PFSK-1 (cell line): Measurements from ENCODE around the gene MAX.

ENCODE experiments used
- POLR2AphosphoS5 ChIP-seq: IDR thresholded peaks from 2 replicates; pipeline ENCODE4 v1.6.1; 2012; ENCODE audit warnings: low read depth, mild to moderate bottlenecking, control low read depth, low read length, moderate library complexity
- REST ChIP-seq, 2 experiments: IDR thresholded peaks; 2 replicates each; pipeline versions ENCODE4 v1.6.1 to v1.8.0; 2011 to 2012; ENCODE audit warnings: low read depth in 2 of 2, low read length in 2 of 2, control low read depth in 1 of 2, inconsistent platforms in 1 of 2, mild to moderate bottlenecking in 1 of 2, moderate library complexity in 1 of 2; ENCODE audit not compliant: insufficient read depth in 1 of 2
- TAF1 ChIP-seq: IDR thresholded peaks from 2 replicates; pipeline ENCODE4 v1.6.1; 2012; ENCODE audit warnings: low read length, control low read depth, borderline replicate concordance; ENCODE audit not compliant: insufficient read depth

- TF ChIP-seq POLR2AphosphoS5 (no peak), REST (IDR thresholded peaks at IDR 0.05; ENCODE audit: insufficient read depth in 1 of 2, low read depth in 2 of 2, low read length in 2 of 2) (no peak), TAF1 (no peak)
Measured at GRCh38 chr14:65079768-65080167, 22.5 kb downstream of the MAX start.
